T-cell (primary cell): Measurements from ENCODE around the gene MRE11. TPM values are rescaled to one million over a fixed set of nuclear protein-coding genes. Genes with fewer than 3 reads are reported as not detected.
"Not testable (repeated sequence)": the region's sequence is repeated elsewhere in the genome, so short reads cannot be mapped to it uniquely, and the experiment has no call there.

ENCODE experiments used
- ATAC-seq, 4 experiments: fragments of 200-7000 bp in 3 of 4; fragments of 150-1000 bp in 1 of 4; cut with Tn5 transposase; replicated peaks in 1 of 4; 1 replicate in 3 of 4; 2 replicates in 1 of 4; pipeline ENCODE4 v1.10.0; 2021; ENCODE audit warnings: moderate library complexity in 3 of 4, mild to moderate bottlenecking in 2 of 4, moderate number of reproducible peaks in 1 of 4
- CTCF ChIA-PET, 2 donors: fragments of 300-600 bp; sonication (Branson Sonifier 250); formaldehyde crosslinking; loops; one replicate each; lab custom pipeline; 2022; ENCODE audit warnings: antibody characterized with exemption in 2 of 2; lab: Charles Lee
- POLR2A ChIA-PET, 2 donors: fragments of 300-600 bp; sonication (Branson Sonifier 250); formaldehyde crosslinking; loops; one replicate each; lab custom pipeline; 2022; ENCODE audit warnings: antibody characterized with exemption in 2 of 2; lab: Charles Lee
- DNase-seq, 35 experiments: peaks; one replicate each; pipeline versions ENCODE4 v3.0.0 to v3.0.0-alpha.2; 2013 to 2023
- H3K27ac ChIP-seq: one replicate; pipeline ENCODE4 v1.5.1; 2013; ENCODE audit warnings: low read length
- H3K27me3 ChIP-seq, 2 experiments: replicated peaks in 1 of 2; 1 replicate in 1 of 2; 2 replicates in 1 of 2; pipeline versions ENCODE4 v1.6.1 to v1.7.0; 2013; ENCODE audit warnings: low read length in 1 of 2, mixed read lengths in 1 of 2; ENCODE audit not compliant: control insufficient read depth in 2 of 2, insufficient read depth in 2 of 2; ENCODE audit errors: extremely low read depth in 1 of 2
- H3K36me3 ChIP-seq, 2 donors: 1 replicate in 1 of 2; 2 replicates in 1 of 2; pipeline versions ENCODE4 v1.6.1 to v1.7.0; 2013; ENCODE audit warnings: low read length in 1 of 2; ENCODE audit not compliant: control insufficient read depth in 2 of 2, insufficient read depth in 1 of 2; ENCODE audit errors: extremely low read depth in 1 of 2
- H3K4me1 ChIP-seq, 2 experiments: 1 replicate in 1 of 2; 2 replicates in 1 of 2; pipeline versions ENCODE4 v1.6.1 to v1.7.0; 2013; ENCODE audit warnings: low read length in 2 of 2, mixed read lengths in 1 of 2; ENCODE audit not compliant: insufficient read depth in 2 of 2, control insufficient read depth in 1 of 2; ENCODE audit errors: extremely low read depth in 1 of 2
- H3K4me3 ChIP-seq, 2 donors: 1 replicate in 1 of 2; 2 replicates in 1 of 2; pipeline versions ENCODE4 v1.5.1 to v1.7.0; 2013; ENCODE audit warnings: mild to moderate bottlenecking in 2 of 2, low read length in 1 of 2, moderate library complexity in 1 of 2; ENCODE audit not compliant: control insufficient read depth in 1 of 2; ENCODE audit errors: extremely low read depth in 1 of 2
- H3K9me3 ChIP-seq: 2 replicates; pipeline ENCODE4 v1.7.0; 2013
- H3K27ac Mint-ChIP-seq, 2 donors: one replicate each; pipeline ENCODE4 v1.8.0; 2020 to 2021; ENCODE audit warnings: mild to moderate bottlenecking in 2 of 2, mixed read lengths in 2 of 2
- H3K27me3 Mint-ChIP-seq, 2 donors: one replicate each; pipeline ENCODE4 v1.8.0; 2021 to 2022; ENCODE audit warnings: mixed read lengths in 2 of 2
- H3K36me3 Mint-ChIP-seq: one replicate; pipeline ENCODE4 v1.8.0; 2021; ENCODE audit warnings: mixed read lengths
- H3K4me1 Mint-ChIP-seq, 3 donors: one replicate each; pipeline ENCODE4 v1.8.0; 2020 to 2022; ENCODE audit warnings: mixed read lengths in 3 of 3, mild to moderate bottlenecking in 1 of 3
- H3K4me3 Mint-ChIP-seq, 3 donors: one replicate each; pipeline ENCODE4 v1.8.0; 2020 to 2022; ENCODE audit warnings: mild to moderate bottlenecking in 3 of 3, mixed read lengths in 3 of 3, moderate library complexity in 3 of 3
- H3K9me3 Mint-ChIP-seq, 3 donors: one replicate each; pipeline ENCODE4 v1.8.0; 2020 to 2022; ENCODE audit warnings: mixed read lengths in 3 of 3
- WGBS: methylation state at CpG from one replicate; pipeline ENCODE4 v1.1.5; 2013; ENCODE audit warnings: missing lambda C conversion rate; ENCODE audit not compliant: insufficient coverage; 5-methylcytosine and 5-hydroxymethylcytosine counted together
- total RNA-seq, 35 experiments: library from RNA in 6 of 35; stranded (reverse) in 6 of 35; fragments of 120-200 nt in 1 of 35; gene quantifications; one replicate each; pipeline versions ENCODE4 v1.2.1 to v1.2.4 and lab custom pipeline; 2013 to 2026

Gene MRE11
- total RNA-seq, 5 donors from 2014 or later (not counting 1 experiment from before 2014, with no cell fraction given), result 22.1 to 34.0 (median 27.4) TPM

GRCh38 chr11:94391937-94392336 lies 101.7 kb downstream of the MRE11 start:
- H3K27ac Mint-ChIP-seq, H3K27me3 ChIP-seq, H3K4me3 Mint-ChIP-seq, H3K9me3 ChIP-seq, H3K27ac ChIP-seq, H3K4me3 ChIP-seq, DNase-seq, H3K36me3 ChIP-seq, H3K36me3 Mint-ChIP-seq, H3K4me1 Mint-ChIP-seq, H3K4me1 ChIP-seq, ATAC-seq, POLR2A ChIA-PET: not testable (repeated sequence)
- Mint-ChIP-seq H3K27me3 (peaks cover 10 to 14% of the 10 kb centered on the region in 2 donors), H3K9me3 (peaks cover 0 to 10% (median 0%) of the 10 kb centered on the region in 3 donors)
- CTCF ChIA-PET, result interaction anchor here in 1 of 2 donors (0.6 kb wide), 1 partner anchor 23 kb away, joined by 3 read pairs; no protein-coding TSS in a partner anchor
- WGBS, result no CpG with 5 or more reads among the region's 4 CpGs

- H3K4me1 Mint-ChIP-seq, result no peaks in the 10 kb centered on the region
- Histone ChIP-seq H3K9me3 (no peaks in the 10 kb centered on the region), H3K36me3 (no peaks in the 10 kb centered on the region), H3K4me3 (no peak overlapping the region), H3K27ac (no peak overlapping the region), H3K4me1 (no peaks in the 10 kb centered on the region), H3K27me3 (peaks cover 0 to 10% of the 10 kb centered on the region in 2 experiments)
- peaks cover 0 to 14% of the 10 kb centered on the region in 2 donors for H3K27me3 Mint-ChIP-seq
- DNase-seq, result no peak
- ChIA-PET CTCF (no interaction called here), POLR2A (no interaction called here)
- no peak overlapping the region for H3K4me3 Mint-ChIP-seq
- no peaks in the 10 kb centered on the region for H3K36me3 Mint-ChIP-seq
- WGBS, result 90% methylated on average over 4 of the region's 5 CpGs
- H3K27ac Mint-ChIP-seq, result no peak overlapping the region
- no peaks in the 10 kb centered on the region for H3K9me3 Mint-ChIP-seq
- no peak for ATAC-seq
Measured at GRCh38 chr11:94379613-94380012, 114.0 kb downstream of the MRE11 start.

DNA sequence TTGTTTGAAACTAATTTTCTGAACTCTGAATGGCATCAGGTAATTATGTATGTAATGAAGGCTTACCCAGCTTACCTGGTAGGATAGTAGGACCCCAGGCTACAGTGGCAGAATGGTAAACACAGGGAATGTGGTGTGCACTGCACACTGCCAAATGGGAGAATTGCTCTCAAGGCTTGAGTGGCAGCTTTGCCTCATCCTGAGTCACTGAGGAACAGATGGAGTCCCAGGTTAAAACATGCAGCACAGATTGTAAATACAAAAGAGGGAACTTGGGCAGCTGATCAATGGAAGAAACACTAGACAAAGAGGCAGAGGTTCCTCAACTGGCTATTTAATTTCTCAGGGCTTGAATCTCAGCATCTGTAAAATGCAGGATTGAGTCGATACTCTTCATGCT lies 116.8 kb downstream of the MRE11 start:
- Mint-ChIP-seq H3K4me1 (no peaks in the 10 kb centered on the region), H3K9me3 (peaks cover 0 to 6% (median 0%) of the 10 kb centered on the region in 3 donors), H3K36me3 (no peaks in the 10 kb centered on the region), H3K27ac (no peak overlapping the region), H3K4me3 (no peak overlapping the region), H3K27me3 (peaks cover 0 to 9% of the 10 kb centered on the region in 2 donors)
- no peak overlapping the region for H3K4me3 ChIP-seq
- H3K9me3 ChIP-seq, result no peaks in the 10 kb centered on the region
- no peaks in the 10 kb centered on the region for H3K36me3 ChIP-seq
- H3K27ac ChIP-seq, result no peak overlapping the region
- POLR2A ChIA-PET, result no interaction called here
- peaks cover 0 to 9% of the 10 kb centered on the region in 2 experiments for H3K27me3 ChIP-seq
- no CpG with 5 or more reads among the region's 1 CpG for WGBS
- H3K4me1 ChIP-seq, result no peaks in the 10 kb centered on the region
- ATAC-seq, result no peak
- CTCF ChIA-PET, result no interaction called here
- DNase-seq, result no peak

DNA sequence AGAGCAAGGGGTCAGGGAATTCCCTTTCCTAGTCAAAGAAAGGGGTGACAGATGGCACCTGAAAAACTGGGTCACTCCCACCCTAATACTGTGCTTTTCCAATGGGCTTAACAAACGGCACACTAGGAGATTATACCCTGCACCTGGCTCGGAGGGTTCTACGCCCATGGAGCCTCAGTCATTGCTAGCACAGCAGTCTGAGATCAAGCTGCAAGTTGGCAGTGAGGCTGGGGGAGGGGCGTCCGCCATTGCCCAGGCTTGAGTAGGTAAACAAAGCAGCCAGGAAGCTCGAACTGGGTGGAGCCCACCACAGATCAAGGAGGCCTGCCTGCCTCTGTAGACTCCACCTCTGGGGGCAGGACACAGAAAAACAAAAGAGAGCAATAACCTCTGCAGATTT lies 123.1 kb downstream of the MRE11 start:
- H3K27ac Mint-ChIP-seq, H3K27me3 ChIP-seq, POLR2A ChIA-PET, ATAC-seq, H3K27ac ChIP-seq, H3K36me3 Mint-ChIP-seq, H3K27me3 Mint-ChIP-seq, H3K4me3 ChIP-seq, H3K36me3 ChIP-seq, CTCF ChIA-PET, H3K4me1 ChIP-seq, H3K9me3 ChIP-seq: not testable (repeated sequence)
- Mint-ChIP-seq H3K4me3 (peak overlapping the region in 1 of 3 donors; percentile 14), H3K4me1 (peaks cover 2 to 18% (median 12%) of the 10 kb centered on the region in 3 donors), H3K9me3 (peaks cover 0 to 11% (median 4%) of the 10 kb centered on the region in 3 donors)
- WGBS, result 85% methylated on average over 5 of the region's 6 CpGs
- peak in 1 of 35 experiments; percentile 3 for DNase-seq

Other genes with a start within 250 kb of the MRE11 start
- not detected for gene IZUMO1R, start 189.3 kb downstream of the MRE11 start, total RNA-seq
- under 1 TPM in 4 of 5 donors, not detected in 1; 0.06 to 0.16 (median 0.12) TPM for gene GPR83, start 92.4 kb downstream of the MRE11 start, total RNA-seq
- 10 to 100 TPM; 36.9 to 43.4 (median 39.7) TPM for gene ANKRD49, start 140 bp upstream of the MRE11 start, total RNA-seq
- gene C11orf97, start 18.6 kb upstream of the MRE11 start, total RNA-seq, result not detected
- 1 to 10 TPM; 3.4 to 7.0 (median 6.4) TPM for gene FUT4, start 50.1 kb upstream of the MRE11 start, total RNA-seq
- 1 to 10 TPM in 4 of 5 donors, under 1 TPM in 1; 0.82 to 2.7 (median 2.0) TPM for gene PIWIL4, start 73.5 kb upstream of the MRE11 start, total RNA-seq